HK-2 (cell line): ENCODE measurements around the gene PRTG.
"Not testable (repeated sequence)": the region's sequence is repeated elsewhere in the genome, so short reads cannot be mapped to it uniquely, and the experiment has no call there.

ENCODE experiments used
- DNase-seq: peaks from one replicate; pipeline ENCODE4 v3.0.0-alpha.2; 2018; ENCODE audit not compliant: unreplicated experiment

PRTG gene

GRCh38 chr15:55742498-55742926 is 440 bp downstream of the PRTG start:
- peak; percentile 55 for DNase-seq

GRCh38 chr15:55741833-55742497 is 987 bp downstream of the PRTG start:
- peak; percentile 38 for DNase-seq

- no peak for DNase-seq
These were observed 1.7 kb downstream of the PRTG start for GRCh38 chr15:55740981-55741832.

- DNase-seq, result no peak
These were observed 2.5 kb downstream of the PRTG start for GRCh38 chr15:55740359-55740878.

GRCh38 chr15:55739641-55740040 is 3.3 kb downstream of the PRTG start:
- no peak for DNase-seq

GRCh38 chr15:55738715-55739114 is 4.2 kb downstream of the PRTG start:
- DNase-seq, result no peak

GRCh38 chr15:55737373-55737772 is 5.6 kb downstream of the PRTG start:
- peak; percentile 15 for DNase-seq

GRCh38 chr15:55736756-55737155 is 6.2 kb downstream of the PRTG start:
- no peak for DNase-seq

- DNase-seq, result no peak
These were observed 8.3 kb downstream of the PRTG start for GRCh38 chr15:55734641-55735040.

- not testable (repeated sequence) for DNase-seq
These were observed 9.5 kb downstream of the PRTG start for GRCh38 chr15:55733461-55733860.

GRCh38 chr15:55721554-55722185 is 21.3 kb downstream of the PRTG start:
- DNase-seq, result no peak

- no peak for DNase-seq
These were observed 27.4 kb downstream of the PRTG start for GRCh38 chr15:55715355-55716076.

- no peak for DNase-seq
These were observed 28.9 kb downstream of the PRTG start for GRCh38 chr15:55714064-55714463.

- no peak for DNase-seq
These were observed 30.6 kb downstream of the PRTG start for GRCh38 chr15:55712363-55712762.

- DNase-seq, result no peak
These were observed 32.7 kb downstream of the PRTG start for GRCh38 chr15:55710286-55710685.

- DNase-seq, result no peak
These were observed 33.5 kb downstream of the PRTG start for GRCh38 chr15:55709458-55709857.

GRCh38 chr15:55708720-55709119 is 34.2 kb downstream of the PRTG start:
- no peak for DNase-seq

GRCh38 chr15:55707951-55708350 is 35.0 kb downstream of the PRTG start:
- no peak for DNase-seq

GRCh38 chr15:55707518-55707917 is 35.4 kb downstream of the PRTG start:
- no peak for DNase-seq

GRCh38 chr15:55703873-55704301 is 39.1 kb downstream of the PRTG start:
- DNase-seq, result peak; percentile 2

GRCh38 chr15:55700876-55701275 is 42.1 kb downstream of the PRTG start:
- no peak for DNase-seq

- no peak for DNase-seq
These were observed 44.3 kb downstream of the PRTG start for GRCh38 chr15:55698653-55699052.
